ENCODE measurements around the gene CXXC5.

Gene CXXC5

DNA sequence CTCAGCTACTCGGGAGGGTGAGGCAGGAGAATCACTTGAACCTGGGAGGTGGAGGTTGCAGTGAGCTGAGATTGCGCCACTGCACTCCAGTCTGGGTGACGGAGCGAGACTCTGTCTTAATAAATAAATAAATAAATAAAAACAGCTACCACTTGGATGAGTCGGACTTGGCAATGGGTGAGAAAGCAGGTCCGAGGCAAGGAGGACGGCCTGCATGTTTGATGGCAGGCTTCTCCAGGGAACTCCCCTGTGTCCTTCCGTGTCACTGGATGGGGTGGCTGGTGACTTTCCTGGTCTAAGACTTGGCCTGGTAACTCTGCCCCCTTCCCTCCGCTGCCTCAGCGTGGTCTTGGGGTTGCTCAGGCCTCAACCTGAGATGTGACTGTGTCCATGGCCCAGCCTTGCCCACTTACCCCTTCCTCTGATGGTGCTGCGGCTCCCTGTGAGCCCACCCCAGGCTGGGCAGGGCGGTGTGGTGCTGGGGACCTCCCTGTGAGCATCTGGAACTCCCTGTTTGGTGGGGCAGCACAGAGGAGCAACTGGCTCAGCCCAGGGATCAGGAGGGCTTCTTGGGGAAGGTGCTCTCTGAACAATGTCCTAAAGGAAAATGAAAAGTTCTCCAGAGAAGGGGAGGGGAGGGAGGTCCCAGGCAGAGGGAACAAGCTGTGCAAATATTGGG is 85.0 kb downstream of the CXXC5 start:
- TF ChIP-seq, protein P1, sequence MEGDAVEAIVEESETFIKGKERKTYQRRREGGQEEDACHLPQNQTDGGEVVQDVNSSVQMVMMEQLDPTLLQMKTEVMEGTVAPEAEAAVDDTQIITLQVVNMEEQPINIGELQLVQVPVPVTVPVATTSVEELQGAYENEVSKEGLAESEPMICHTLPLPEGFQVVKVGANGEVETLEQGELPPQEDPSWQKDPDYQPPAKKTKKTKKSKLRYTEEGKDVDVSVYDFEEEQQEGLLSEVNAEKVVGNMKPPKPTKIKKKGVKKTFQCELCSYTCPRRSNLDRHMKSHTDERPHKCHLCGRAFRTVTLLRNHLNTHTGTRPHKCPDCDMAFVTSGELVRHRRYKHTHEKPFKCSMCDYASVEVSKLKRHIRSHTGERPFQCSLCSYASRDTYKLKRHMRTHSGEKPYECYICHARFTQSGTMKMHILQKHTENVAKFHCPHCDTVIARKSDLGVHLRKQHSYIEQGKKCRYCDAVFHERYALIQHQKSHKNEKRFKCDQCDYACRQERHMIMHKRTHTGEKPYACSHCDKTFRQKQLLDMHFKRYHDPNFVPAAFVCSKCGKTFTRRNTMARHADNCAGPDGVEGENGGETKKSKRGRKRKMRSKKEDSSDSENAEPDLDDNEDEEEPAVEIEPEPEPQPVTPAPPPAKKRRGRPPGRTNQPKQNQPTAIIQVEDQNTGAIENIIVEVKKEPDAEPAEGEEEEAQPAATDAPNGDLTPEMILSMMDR (IDR thresholded peaks at IDR 0.05; ENCODE audit: insufficient read depth, low read length, missing control alignments): no peak
- H3K4me3 ChIP-seq (ENCODE audit: low read depth, low read length): no peak overlapping the region
- ChIA-PET POLR2A (no interaction called here), CTCF (interaction anchor here (1.5 kb wide), 1 partner anchor 99 kb away, joined by 4 read pairs; no protein-coding TSS in a partner anchor)
- no peak for DNase-seq (ENCODE audit: low read depth, low spot score)
